Measurements from ENCODE around the gene GLS2. TPM values are rescaled to one million over a fixed set of nuclear protein-coding genes. Genes with fewer than 3 reads are reported as not detected.

The GLS2 gene
- total RNA-seq, 1 experiment from 2014 or later = 1.9 TPM

DNA sequence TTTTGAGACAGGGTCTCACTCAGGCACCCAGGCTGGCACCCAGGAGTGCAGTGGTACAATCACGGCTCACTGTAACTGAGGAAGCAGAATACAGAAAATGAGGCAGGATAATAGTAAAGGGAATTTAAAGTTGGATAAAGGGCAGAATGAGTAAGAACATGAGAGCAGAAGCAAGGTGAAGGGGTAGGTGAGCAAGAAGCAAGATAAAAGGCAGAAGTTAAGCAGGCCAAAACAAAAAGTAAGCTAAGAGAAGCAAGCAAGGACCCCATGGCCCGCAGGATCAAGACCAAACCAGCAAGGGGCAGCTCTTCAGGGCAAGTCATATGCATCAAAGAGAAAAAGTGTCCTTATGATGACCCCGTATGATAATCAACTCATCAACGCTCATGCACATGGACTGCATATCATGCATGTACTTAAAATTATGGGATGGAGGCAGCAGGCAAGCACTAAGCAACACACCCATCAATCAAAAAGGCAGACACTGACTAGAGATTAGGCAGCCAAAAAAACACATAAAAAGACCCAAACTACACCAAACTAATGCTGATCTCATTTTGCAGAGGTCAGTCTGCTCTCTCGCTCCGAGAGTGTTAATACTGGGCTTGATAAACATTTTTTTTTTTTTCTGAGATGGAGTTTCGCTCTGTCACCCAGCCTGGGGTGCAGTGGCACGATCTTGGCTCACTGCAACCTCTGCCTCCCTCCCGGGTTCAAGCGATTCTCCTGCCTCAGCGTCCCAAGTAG, 50.4 kb downstream of the GLS2 start:
- Mint-ChIP-seq H3K4me1 (ENCODE audit: low read depth, unreplicated experiment) (peaks cover 6% of the 10 kb centered on the region), H3K4me3 (ENCODE audit: low read depth, unreplicated experiment) (no peak overlapping the region), H3K27me3 (ENCODE audit: unreplicated experiment) (no peaks in the 10 kb centered on the region), H3K36me3 (ENCODE audit: insufficient read depth, unreplicated experiment) (peaks cover 6% of the 10 kb centered on the region), H3K9me3 (ENCODE audit: low read depth, unreplicated experiment) (no peaks in the 10 kb centered on the region), H3K27ac (ENCODE audit: unreplicated experiment) (no peak overlapping the region)
- TF ChIP-seq, protein P1, sequence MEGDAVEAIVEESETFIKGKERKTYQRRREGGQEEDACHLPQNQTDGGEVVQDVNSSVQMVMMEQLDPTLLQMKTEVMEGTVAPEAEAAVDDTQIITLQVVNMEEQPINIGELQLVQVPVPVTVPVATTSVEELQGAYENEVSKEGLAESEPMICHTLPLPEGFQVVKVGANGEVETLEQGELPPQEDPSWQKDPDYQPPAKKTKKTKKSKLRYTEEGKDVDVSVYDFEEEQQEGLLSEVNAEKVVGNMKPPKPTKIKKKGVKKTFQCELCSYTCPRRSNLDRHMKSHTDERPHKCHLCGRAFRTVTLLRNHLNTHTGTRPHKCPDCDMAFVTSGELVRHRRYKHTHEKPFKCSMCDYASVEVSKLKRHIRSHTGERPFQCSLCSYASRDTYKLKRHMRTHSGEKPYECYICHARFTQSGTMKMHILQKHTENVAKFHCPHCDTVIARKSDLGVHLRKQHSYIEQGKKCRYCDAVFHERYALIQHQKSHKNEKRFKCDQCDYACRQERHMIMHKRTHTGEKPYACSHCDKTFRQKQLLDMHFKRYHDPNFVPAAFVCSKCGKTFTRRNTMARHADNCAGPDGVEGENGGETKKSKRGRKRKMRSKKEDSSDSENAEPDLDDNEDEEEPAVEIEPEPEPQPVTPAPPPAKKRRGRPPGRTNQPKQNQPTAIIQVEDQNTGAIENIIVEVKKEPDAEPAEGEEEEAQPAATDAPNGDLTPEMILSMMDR (IDR thresholded peaks at IDR 0.05; ENCODE audit: unreplicated experiment) = no peak
- intact Hi-C loops (cut with micrococcal nuclease; ENCODE audit: unreplicated experiment) = no loop called here
- no TSS peak for BruUV-seq (replicated peaks)
- DNase-seq = no peak
- CTCF ChIA-PET = interaction anchor here (0.8 kb wide), 1 partner anchor 235 kb away, joined by 5 read pairs; no protein-coding TSS in a partner anchor

DNA sequence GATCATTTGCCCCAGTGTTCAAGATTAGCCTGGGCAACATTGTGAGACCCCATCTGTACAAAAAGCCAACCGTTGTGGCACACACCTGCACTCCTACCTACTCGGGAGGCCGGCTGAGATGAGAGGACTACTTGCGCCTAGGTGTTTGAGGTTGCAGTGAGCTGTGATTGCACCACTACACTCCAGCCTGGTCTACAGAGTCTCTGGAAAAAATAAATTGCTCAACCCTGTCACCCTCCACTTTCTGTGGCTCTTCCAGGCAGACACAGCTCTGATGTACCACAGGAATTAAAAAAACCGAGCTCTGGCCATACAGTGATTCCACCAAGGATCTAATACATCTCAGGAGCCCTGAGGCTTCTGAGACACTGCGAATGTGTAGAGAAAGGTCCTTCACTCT, 53.1 kb downstream of the GLS2 start:
- no peak overlapping the region for H3K4me3 Mint-ChIP-seq (ENCODE audit: low read depth, unreplicated experiment)
- H3K9me3 Mint-ChIP-seq (ENCODE audit: low read depth, unreplicated experiment) = no peaks in the 10 kb centered on the region
- DNase-seq = no peak
- intact Hi-C loops (cut with micrococcal nuclease; ENCODE audit: unreplicated experiment) = no loop called here
- peaks cover 16% of the 10 kb centered on the region for H3K36me3 Mint-ChIP-seq (ENCODE audit: insufficient read depth, unreplicated experiment)
- TF ChIP-seq, protein P1 (IDR thresholded peaks at IDR 0.05; ENCODE audit: unreplicated experiment) = no peak
- H3K4me1 Mint-ChIP-seq (ENCODE audit: low read depth, unreplicated experiment) = no peaks in the 10 kb centered on the region
- H3K27ac Mint-ChIP-seq (ENCODE audit: unreplicated experiment) = no peak overlapping the region
- H3K27me3 Mint-ChIP-seq (ENCODE audit: unreplicated experiment) = no peaks in the 10 kb centered on the region
- CTCF ChIA-PET = no interaction called here
- no TSS peak for BruUV-seq (replicated peaks)

- Mint-ChIP-seq H3K27me3 (ENCODE audit: unreplicated experiment) (no peaks in the 10 kb centered on the region), H3K4me1 (ENCODE audit: low read depth, unreplicated experiment) (no peaks in the 10 kb centered on the region), H3K36me3 (ENCODE audit: insufficient read depth, unreplicated experiment) (peaks cover 32% of the 10 kb centered on the region), H3K27ac (ENCODE audit: unreplicated experiment) (no peak overlapping the region), H3K9me3 (ENCODE audit: low read depth, unreplicated experiment) (no peaks in the 10 kb centered on the region), H3K4me3 (ENCODE audit: low read depth, unreplicated experiment) (no peak overlapping the region)
- CTCF ChIA-PET = no interaction called here
- intact Hi-C loops (cut with micrococcal nuclease; ENCODE audit: unreplicated experiment) = no loop called here
- no peak for DNase-seq
- TF ChIP-seq, protein P1 (IDR thresholded peaks at IDR 0.05; ENCODE audit: unreplicated experiment) = no peak
- BruUV-seq (replicated peaks) = no TSS peak
These were observed 56.1 kb downstream of the GLS2 start for GRCh38 chr12:56431850-56432249.

GRCh38 chr12:56431288-56431687, 56.7 kb downstream of the GLS2 start:
- Mint-ChIP-seq H3K9me3 (ENCODE audit: low read depth, unreplicated experiment) (no peaks in the 10 kb centered on the region), H3K27me3 (ENCODE audit: unreplicated experiment) (no peaks in the 10 kb centered on the region), H3K27ac (ENCODE audit: unreplicated experiment) (no peak overlapping the region), H3K4me1 (ENCODE audit: low read depth, unreplicated experiment) (no peaks in the 10 kb centered on the region), H3K4me3 (ENCODE audit: low read depth, unreplicated experiment) (no peak overlapping the region), H3K36me3 (ENCODE audit: insufficient read depth, unreplicated experiment) (peaks cover 32% of the 10 kb centered on the region)
- TF ChIP-seq, protein P1 (IDR thresholded peaks at IDR 0.05; ENCODE audit: unreplicated experiment) = no peak
- no peak for DNase-seq
- intact Hi-C loops (cut with micrococcal nuclease; ENCODE audit: unreplicated experiment) = no loop called here
- CTCF ChIA-PET = no interaction called here
- no TSS peak for BruUV-seq (replicated peaks)

Measured in Calu3 (cell line).